Endothelial cell of umbilical vein (primary cell): ENCODE data around the gene PDE7B.

Source experiments
- CTCF ChIP-seq, 2 donors: IDR thresholded peaks; 1 replicate in 1 of 2; 2 replicates in 1 of 2; pipeline ENCODE4 v1.5.1; 2011; ENCODE audit warnings: low read length in 2 of 2, mild to moderate bottlenecking in 2 of 2, moderate library complexity in 2 of 2, control low read depth in 1 of 2, inconsistent platforms in 1 of 2, low read depth in 1 of 2; ENCODE audit not compliant: insufficient read depth in 1 of 2; ENCODE audit errors: extremely low read depth in 1 of 2
- POLR2A ChIP-seq: IDR thresholded peaks from 2 replicates; pipeline ENCODE4 v1.6.1; 2012; ENCODE audit warnings: low read depth, mild to moderate bottlenecking, control low read depth, low read length
- POLR2AphosphoS5 ChIP-seq: IDR thresholded peaks from 2 replicates; pipeline ENCODE4 v1.6.1; 2012; ENCODE audit warnings: low read depth, mild to moderate bottlenecking, control low read depth, low read length, moderate library complexity; ENCODE audit not compliant: insufficient read depth

GRCh38 chr6:136226027-136226673, 374.6 kb downstream of the PDE7B start:
- TF ChIP-seq CTCF (IDR thresholded peaks at IDR 0.05; ENCODE audit: extremely low read depth in 1 of 2, insufficient read depth in 1 of 2, low read depth in 1 of 2, low read length in 2 of 2): peak; percentile 97 to 99
- TF ChIP-seq POLR2AphosphoS5: no peak
- TF ChIP-seq POLR2A: no peak
